ENCODE results near the gene PITPNC1.

DNA sequence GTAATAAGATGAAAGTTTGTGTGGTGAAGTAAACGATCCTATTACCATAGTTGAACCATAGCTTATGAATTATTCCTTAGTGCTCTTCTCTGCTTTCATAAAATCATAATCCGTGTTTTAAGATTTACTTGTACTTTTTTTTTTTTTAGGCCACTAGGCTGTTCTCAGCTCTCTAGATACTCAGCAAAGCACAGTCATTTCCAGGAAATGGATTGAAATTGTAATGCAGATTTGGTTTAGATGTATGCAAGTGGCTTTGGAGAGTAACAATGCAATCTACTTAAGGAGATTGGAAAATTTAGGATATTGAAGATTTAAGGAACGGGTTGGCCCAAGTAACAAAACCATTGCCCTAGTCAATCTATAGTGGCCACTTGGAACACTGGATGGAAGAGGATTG is 125.1 kb downstream of the PITPNC1 start:
- no peak for TF ChIP-seq CTCF (IDR thresholded peaks at IDR 0.05)
- no peak for TF ChIP-seq POLR2A (IDR thresholded peaks at IDR 0.05)
- TF ChIP-seq EP300 (IDR thresholded peaks at IDR 0.05): no peak

Data from suprapubic skin (tissue), 3 donors.